Stimulated activated CD4-positive, alpha-beta T cell treated with anti-CD3 and anti-CD28 coated beads, Interleukin-4, amount 100 ng/mL, for 48 hours (primary cell): Measurements from ENCODE around the gene FHIP1B.
"Not testable (repeated sequence)": the region's sequence is repeated elsewhere in the genome, so short reads cannot be mapped to it uniquely, and the experiment has no call there.

ENCODE experiments used
- DNase-seq, 2 donors: peaks; one replicate each; pipeline ENCODE4 v3.0.0-alpha.2; 2020; ENCODE audit warnings: low read depth in 2 of 2

FHIP1B gene

GRCh38 chr11:6234387-6235107 is at the start of gene FHIP1B:
Gene FHIP1B, minus strand, starts transcription at chr11:6234636. Its CDS starts 10,120 bp downstream, at chr11:6224516.
- peak; percentile 96 to 100 for DNase-seq

- no peak for DNase-seq
Measured at GRCh38 chr11:6283453-6284023, 49.1 kb upstream of the FHIP1B start.

- DNase-seq, result not testable (repeated sequence)
Measured at GRCh38 chr11:6280809-6281208, 46.4 kb upstream of the FHIP1B start.

DNA sequence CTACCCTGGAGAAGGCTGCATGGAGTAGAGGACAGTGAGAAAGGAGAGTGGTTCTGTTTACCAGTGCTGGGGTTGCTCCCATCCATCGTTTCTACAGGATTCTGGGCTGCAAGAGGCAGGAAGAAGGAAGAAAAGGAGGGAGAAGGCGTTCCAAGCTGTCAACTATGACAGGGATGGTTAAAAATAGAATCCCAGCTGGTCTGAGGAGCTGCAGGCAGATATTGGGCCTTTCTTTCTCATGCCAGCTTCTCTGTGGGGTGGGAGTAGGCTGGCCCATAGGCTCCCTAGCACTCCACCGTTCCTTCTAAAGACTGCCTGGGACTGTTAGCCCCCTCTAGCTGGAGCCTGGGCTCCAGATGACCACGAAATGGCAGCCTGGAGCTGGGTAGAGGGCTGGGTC is 38.8 kb upstream of the FHIP1B start:
- no peak for DNase-seq

DNA sequence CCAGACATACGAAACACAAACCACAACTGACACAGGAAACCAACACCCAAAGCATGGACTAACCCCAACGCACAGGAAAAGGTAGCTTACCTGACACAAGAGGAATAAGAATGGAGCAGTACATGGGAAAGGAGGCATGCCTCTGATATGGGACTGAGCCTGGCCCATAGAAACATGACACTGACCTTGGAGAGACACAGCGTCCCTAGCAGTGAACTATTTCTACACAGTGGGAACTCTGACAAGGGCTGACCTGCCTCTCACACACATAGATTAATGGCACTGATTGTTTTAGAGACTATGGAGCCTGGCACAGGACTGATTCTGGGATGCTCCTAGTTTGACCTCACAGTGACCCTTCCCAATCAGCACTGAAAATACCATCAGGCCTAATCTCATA is 37.2 kb upstream of the FHIP1B start:
- DNase-seq, result no peak

GRCh38 chr11:6270584-6271246 is 36.3 kb upstream of the FHIP1B start:
- DNase-seq, result no peak

DNA sequence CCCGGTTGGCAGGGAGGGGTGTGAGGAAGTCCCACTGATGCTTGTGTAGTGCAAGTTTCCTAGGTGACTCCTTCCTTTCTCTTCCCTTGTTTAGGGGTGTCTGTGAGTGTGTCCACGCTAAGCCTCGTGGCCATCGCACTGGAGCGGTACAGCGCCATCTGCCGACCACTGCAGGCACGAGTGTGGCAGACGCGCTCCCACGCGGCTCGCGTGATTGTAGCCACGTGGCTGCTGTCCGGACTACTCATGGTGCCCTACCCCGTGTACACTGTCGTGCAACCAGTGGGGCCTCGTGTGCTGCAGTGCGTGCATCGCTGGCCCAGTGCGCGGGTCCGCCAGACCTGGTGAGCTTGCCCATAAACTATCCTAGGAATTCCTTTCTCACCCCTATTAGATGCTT is 35.6 kb upstream of the FHIP1B start:
- no peak for DNase-seq

DNA sequence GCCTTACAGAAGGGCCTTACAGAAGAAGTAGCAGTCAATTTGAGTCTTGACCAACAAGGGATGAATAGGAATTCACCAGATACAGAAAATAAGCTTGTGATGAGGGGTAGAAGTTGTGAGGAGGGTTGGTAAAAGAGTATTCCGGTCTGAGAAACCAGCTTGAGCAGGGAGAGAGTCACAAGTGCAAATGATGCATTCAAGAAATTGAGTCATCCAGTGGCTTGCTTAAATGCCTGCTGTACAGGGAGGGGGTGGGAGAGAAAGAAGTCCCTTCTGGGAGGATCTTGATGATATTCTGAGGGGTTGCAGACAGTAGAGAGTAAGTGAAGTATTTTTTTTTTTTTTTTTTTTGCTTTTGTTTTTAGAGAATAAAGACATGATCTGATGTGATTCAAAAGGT is 34.4 kb upstream of the FHIP1B start:
- DNase-seq, result no peak

DNA sequence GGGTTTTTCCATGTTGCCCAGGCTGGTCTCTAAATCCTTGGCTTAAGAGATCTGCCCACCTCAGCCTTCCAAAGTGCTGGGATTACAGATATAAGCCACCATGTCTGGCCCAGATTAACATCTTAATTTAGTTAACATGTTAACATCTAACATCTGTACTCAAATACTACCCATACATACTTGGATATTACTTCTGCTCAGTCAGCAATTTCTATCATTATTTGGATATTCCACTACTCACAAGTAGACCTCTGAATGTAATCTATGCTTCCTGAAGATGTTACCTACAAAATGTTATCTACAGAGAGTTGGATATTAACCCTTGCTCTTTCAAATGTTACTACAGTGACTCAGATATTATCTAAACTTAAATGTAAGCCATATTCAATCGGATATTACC is 29.2 kb upstream of the FHIP1B start:
- no peak for DNase-seq

DNA sequence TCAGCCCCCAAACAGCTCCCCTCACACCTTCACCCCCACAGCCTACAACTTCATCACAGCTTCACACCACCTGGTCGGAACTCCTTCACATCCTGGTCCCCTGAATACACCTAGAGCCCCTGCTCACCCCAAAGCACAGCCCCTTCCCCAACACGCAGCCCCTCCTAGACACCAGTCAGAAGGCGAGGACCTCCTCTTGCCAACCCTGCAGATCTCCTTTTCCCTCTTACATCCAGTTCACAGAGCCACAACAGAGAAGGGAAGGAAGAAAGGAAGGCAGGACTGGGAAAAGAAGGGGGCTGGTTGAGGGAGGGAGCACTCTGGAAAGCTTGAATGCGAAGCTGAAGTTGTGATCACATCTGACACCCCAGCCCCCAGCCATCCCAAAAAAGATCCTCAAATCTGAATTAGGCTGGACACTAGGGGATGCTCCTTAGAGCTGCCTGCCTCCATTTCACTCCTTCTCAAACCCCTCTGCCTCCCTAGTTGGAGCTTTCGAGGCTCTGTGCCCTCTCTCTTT is 25.8 kb upstream of the FHIP1B start:
- DNase-seq, result no peak

GRCh38 chr11:6258571-6259081 is 24.2 kb upstream of the FHIP1B start:
- no peak for DNase-seq

GRCh38 chr11:6258141-6258540 is 23.7 kb upstream of the FHIP1B start:
- DNase-seq, result no peak

DNA sequence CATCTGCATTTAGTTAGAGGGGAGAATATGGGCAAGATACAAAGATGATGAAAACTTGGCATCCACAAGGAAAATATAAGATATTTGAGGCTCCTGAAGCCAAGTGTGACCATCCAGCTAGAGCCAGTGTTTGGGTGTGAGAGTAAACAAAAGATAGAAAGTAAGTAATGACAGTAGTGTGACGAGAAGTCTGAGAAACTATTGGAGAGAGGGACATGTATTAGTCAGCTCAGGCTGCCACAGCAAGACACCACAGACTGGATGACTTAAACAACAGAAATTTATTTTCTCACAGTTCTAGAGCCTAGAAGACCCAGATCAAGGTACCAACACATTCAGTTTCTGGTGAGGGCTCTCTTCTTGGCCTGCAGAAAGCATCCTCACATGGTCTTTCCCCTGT is 18.8 kb upstream of the FHIP1B start:
- no peak for DNase-seq

DNA sequence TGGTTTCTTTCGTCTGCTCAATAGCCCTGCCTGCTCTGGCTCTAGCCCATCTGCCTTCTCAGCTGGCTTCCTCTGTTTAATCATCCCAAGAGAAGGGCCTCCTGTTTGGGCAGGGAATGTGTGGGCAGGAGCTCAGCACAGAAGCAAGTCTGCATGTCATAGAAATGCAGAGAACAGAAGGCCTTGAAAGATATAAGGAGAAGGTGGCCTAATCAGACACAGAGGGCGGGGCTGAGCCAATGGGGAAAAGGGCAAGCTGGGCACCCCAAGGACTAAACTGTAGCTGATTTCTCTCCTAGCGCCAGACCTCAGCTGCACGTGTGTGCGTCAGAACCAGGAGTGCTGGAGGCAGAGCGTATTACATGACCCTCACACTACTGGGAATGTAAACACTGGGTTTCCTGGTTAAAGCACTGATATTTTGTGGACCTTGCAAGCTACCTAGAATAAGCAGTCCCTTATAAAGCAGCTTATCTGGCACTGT is 17.6 kb upstream of the FHIP1B start:
- DNase-seq, result no peak

DNA sequence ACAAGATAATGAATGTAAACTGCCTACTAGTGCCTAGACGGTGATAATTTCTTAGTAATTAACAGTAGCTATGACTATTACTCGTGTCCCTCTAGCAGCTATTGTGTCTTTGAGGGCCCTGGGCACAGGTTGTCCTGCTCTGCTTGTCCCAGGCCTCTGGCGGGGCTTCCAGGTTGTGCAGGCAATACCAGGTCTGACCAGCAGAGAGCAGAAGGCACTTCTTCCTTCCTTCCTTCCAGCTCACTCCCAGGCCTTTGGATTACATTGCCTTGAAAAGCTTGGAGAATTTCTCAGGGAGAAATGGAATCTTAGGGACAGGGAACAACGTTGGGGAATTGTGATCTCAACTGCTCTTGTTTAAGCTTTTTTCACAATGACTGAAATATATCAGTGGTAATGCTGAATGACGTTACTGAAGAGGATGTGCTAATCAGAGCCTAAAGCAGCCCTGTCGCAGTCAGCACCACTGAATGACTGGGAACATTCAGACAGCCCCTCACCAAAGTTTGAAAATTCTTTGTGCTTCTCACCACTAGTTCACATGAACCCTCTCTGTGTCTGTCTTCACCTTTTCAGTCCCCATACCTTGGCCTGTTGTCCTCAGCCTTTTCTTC is 16.8 kb upstream of the FHIP1B start:
- DNase-seq, result peak in 1 of 2 donors; percentile 47

- no peak for DNase-seq
Measured at GRCh38 chr11:6249770-6250555, 15.5 kb upstream of the FHIP1B start.

- not testable (repeated sequence) for DNase-seq
Measured at GRCh38 chr11:6248897-6249296, 14.5 kb upstream of the FHIP1B start.

DNA sequence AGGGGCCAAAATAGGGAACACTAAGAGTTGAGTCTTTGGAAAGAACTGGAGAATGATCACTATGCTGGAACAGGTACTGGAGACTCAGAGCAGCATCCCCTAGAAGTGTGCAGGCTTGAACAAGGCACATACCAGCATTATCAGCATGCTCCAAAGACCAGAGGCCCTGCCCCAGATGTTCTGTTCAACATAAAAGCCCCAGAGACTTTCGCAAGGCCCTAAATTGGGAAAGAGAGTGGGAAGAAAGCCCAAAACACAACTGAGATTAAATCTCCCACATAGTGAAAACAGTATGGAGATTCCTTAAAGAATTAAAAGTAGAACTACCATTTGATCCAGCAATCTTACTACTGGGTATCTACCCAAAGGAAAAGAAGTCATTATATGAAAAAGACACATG is 13.8 kb upstream of the FHIP1B start:
- DNase-seq, result no peak

- DNase-seq, result no peak
Measured at GRCh38 chr11:6245536-6245935, 11.1 kb upstream of the FHIP1B start.

DNA sequence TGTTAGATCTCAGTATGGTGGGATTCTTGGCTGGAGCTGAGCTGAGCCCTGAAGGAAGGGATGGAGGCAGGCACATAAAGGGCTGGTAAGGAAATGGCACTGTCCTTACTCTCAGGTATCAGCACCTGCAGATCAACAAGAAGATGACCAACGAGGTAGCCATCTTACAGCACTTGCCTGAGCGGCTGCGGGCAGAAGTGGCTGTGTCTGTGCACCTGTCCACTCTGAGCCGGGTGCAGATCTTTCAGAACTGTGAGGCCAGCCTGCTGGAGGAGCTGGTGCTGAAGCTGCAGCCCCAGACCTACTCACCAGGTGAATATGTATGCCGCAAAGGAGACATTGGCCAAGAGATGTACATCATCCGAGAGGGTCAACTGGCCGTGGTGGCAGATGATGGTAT is 6.9 kb upstream of the FHIP1B start:
- DNase-seq, result no peak

DNA sequence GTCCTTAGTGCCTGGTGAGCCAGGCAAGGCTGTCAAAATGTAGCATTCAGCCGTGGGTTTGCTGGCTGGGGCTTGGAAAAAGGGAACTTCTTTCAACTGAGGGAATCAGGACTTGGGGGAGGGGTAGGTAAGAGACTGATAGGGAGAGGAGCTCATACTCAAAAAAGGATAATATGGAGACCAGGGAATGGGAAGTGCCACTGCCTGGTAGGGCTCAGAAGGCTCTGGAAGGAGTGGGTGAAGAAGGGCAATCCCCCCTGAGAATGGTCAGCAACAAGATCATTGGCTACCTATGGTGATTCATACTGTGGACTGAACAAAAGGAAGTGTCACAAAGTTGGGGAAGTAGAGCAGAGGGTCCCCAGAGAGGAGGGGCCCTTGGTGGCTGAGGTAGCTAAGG is 6.3 kb upstream of the FHIP1B start:
- no peak for DNase-seq
